PC-9 (cell line): ENCODE data around the gene KIAA0753.

ENCODE experiments used
- CTCF ChIP-seq: fragments of 200-600 bp; sonication (generic); conservative IDR thresholded peaks from 2 replicates; pipeline ENCODE4 v1.6.1; 2017; ENCODE audit warnings: mixed run types, antibody characterized with exemption, mild to moderate bottlenecking, moderate library complexity
- EZH2 ChIP-seq: fragments of 200-600 bp; sonication (generic); IDR thresholded peaks from 2 replicates; pipeline ENCODE4 v1.8.0; 2017; ENCODE audit warnings: antibody characterized with exemption, low read depth

DNA sequence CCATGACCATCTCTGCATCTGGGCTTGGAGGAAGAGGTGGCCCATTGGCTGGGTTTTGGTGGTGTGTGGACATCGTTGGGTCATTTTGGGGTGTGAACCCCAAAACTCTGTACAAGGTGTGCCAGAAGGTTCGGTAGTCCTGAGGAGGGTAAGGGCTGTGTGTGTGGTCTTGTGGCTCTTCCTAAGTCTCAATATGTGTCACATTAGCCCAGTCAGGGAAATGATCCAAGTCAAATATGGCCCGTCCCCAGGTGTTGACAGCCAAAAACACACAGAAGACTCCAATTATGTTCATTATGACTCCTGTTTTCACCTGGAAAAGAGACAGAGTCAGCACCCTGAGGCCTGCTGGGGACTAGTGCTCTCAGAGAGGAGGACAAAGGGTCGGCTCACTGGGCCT is 45.5 kb upstream of the KIAA0753 start:
- TF ChIP-seq CTCF (no peak), EZH2 (no peak)
